Activated naive CD4-positive, alpha-beta T cell treated with anti-CD3 and anti-CD28 coated beads, Interleukin-2, amount 50 U/mL, for 16 hours (primary cell): ENCODE measurements around the gene FAM221B.

Experiments
- DNase-seq: peaks from one replicate; pipeline ENCODE4 v3.0.0-alpha.2; 2020

Gene FAM221B

DNA sequence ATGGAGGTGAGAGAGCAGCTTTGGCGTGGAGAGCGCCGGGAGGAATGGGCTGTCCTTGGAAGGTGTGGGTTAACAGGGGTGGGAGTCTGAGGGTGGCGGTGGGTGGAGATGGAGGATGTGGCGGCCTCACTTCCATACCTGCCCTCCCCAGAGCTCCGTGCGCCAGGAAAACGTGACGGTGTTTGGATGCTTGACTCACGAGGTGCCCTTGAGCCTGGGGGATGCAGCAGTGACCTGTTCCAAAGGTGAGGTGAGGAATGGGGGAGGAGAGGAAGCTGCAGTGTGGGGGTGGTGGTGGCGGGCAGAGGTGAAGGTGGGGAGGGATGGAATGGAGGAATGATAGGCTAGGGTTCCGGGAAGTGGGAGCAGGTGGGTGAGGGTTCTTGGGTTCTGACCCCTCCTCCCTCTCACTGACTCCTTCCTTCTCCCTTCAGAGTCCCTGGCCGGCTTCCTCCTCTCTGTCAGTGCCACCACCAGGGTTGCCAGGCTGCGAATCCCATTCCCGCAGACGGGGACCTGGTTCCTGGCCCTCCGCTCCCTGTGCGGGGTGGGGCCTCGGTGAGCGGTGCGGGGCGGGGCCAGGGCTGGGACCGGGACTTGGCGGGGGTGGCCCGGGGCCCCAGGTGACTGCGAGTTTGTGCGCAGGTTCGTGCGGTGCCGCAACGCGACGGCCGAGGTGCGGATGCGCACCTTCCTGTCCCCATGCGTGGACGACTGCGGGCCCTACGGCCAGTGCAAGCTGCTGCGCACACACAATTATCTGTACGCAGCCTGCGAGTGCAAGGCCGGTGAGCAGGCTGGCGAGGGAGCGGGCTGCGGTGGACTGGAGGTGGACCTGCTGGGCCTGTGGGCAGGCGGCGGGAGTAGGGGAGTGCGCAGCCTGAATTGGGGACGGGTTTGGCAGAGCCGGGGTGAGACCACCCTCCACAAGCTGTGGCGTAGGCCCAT lies 17.6 kb upstream of the FAM221B start:
- DNase-seq = no peak

DNA sequence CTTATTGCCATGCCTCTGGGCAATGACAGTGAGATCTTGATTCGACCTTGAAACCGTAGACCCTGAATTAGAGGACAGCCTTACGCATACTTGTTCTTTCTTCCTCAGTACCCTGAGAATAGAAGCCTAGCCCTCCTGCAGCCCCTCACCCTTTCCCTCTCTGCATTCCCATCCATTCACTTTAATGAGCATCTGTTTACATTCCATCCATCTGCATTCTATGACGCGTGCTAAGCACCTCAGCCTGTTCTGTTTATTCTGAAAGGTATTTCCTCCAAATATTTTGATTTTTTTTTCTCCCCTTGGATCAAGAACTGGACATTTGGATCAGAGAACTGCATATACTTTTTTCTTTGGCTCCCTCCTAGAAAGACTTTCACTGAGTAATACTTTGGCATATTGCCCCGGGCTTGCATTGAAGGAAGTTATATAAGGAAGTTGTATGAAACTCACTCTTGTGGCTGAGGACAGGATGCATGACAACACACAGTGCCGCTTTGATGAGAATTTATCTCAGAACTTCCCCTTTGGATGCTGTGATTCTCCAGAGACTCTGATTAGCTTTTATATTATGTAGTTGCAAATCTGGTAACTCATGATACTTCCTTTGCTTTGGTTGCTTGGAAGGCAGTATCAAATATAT lies 16.2 kb upstream of the FAM221B start:
- no peak for DNase-seq

DNA sequence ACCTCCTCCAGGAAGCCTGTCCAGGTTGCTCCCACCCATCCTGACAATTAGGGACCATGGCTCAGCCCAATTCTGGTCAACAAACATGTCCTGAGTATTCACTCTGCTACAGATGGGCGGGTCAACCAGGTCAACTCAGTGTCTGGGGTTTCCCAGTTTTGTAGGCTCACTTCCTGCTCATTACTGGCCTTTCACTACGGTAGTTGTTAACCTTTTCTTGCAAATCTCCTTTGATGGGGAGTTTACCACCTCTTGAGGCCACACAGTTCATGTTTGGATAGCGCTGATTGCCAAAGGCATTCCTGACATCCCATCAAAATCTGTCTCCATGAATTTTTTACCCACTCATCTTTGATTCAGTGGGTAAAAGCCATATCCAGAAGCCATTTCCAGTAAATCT lies 14.3 kb upstream of the FAM221B start:
- DNase-seq = no peak

DNA sequence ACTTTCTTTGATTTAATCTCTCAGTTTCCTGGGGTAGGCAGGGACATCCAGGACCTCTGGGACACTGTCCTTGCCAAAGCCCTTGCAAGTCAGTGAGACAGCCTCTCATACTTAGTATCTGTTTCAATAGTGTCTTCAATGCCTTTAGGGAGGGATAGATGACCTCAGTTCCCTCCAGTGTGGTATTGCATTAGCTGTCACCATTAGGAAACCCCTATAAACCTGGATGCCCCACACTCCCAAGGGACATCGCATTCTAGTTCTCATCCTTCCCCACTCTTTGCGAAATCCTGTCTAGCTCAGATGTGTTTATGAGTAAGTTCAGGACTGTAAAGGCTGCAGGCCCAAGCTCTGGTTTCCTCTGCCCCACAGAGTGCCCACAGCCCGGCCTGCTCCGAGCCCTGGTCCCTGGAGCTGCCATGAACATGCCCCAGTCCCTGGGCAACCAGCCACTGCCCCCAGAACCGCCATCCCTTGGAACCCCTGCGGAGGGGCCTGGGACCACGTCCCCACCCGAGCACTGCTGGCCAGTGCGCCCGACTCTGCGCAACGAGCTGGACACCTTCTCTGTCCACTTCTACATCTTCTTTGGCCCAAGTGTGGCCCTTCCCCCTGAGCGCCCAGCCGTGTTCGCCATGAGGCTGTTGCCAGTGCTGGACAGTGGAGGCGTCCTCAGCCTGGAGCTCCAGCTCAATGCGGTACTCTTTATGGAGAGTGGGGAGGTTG lies 13.7 kb upstream of the FAM221B start:
- DNase-seq = no peak

DNA sequence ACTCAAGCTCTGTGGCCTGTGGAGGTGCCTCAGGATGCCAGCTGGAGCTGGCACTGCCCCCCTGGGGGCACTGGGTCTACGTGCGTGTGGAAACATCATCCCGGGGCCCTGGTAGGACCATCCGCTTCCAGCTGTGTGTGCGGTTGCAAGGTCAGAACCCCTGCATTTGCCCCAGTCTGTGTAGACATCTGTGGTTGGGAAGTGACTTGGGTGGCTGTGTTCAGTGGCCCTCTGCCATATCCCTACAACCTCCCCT lies 13.0 kb upstream of the FAM221B start:
- no peak for DNase-seq

DNA sequence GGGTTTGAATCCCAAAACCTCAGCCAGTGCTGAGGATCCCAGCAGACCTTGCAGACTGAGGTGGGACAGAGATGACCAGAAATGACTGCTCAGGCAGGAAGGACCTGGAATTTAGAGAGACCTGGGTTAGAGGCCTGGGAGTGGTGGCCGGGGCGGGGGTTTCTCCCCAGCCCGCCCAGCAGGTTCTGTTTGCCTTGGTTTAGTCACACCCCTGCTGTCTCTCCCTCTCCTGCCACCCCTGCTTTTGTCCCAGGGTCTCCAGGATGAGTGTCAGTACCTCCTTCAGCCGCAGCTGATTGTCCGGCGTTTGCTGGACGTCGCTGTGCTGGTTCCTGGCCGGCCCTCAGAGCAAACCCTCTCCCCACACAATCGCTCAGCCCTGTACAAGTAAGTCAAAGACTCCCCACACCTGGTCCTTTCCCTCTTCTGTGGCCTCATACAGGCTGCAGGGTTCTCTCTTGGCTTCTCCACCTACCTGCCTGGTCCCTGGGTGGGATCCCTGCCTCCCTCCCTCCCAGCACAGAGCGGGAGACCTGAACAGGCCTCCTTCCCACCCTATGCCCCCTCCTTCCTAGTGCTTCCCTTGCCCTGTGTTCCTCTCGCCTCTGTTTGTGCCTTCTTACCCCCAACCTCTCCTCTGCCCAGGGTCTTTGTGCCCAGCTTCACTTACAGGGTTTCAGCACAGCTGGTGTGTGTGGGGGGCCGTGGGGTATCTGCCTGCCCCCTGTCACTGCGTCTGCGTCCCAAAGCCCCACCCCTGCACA lies 12.5 kb upstream of the FAM221B start:
- DNase-seq = no peak

DNA sequence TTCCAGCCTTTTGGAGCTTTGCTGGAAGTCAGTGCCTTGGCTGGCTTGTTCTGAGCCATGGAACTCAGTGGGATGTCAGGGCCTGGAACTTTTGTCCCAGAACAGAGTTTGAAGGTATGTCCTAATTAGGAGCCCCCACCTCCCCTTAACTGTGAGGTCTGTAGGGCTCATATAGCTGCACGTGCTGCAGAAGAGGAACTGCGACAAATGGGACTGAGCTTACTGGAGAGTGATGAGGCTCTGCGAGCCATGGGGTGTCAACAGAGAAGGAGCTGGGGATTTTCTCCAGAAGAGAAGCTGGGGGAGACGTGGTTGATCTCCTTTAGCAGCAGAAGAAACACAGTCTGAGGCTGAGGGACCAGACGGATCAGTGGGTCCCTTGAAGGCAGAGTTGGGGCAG lies 11.4 kb upstream of the FAM221B start:
- DNase-seq = no peak

DNA sequence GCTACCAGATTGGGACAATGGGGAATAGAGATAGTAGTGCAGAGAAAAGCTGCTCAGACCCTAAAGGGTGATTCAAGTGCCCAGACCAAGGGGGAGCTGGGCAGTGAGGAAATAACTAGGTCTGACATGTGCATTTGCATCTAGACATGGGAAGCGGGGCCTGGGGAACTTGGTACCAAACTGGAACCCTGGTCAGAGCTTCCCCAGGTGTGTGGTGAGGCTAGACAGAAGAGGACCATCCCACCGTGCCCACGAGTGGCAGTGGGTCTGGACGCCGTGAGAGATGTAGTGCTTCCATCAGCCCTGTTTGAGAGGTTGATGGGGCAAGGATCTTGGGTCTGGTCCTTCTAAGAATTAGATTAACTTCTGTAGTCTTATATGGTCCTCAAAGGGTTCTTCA lies 8.1 kb upstream of the FAM221B start:
- DNase-seq = no peak

DNA sequence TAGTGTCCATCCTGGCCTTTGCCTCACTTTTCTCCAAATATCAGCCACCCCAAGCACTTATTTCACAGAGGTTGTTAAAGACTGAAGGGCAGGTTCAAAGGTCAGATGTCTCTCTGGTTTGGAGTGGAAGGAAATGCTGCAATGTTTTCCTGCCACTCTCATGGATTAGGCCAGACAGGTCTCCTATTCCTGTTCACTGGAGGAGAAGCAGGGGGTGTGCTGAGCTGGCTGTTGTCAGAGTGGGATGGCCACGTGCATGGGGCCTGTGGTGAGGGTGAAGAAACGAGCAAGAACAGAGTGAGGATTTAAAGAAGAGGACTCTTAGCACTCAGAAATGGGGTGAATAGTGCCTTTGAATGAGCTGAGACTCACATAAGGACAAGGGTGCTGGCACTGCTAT lies 7.2 kb upstream of the FAM221B start:
- DNase-seq = no peak

DNA sequence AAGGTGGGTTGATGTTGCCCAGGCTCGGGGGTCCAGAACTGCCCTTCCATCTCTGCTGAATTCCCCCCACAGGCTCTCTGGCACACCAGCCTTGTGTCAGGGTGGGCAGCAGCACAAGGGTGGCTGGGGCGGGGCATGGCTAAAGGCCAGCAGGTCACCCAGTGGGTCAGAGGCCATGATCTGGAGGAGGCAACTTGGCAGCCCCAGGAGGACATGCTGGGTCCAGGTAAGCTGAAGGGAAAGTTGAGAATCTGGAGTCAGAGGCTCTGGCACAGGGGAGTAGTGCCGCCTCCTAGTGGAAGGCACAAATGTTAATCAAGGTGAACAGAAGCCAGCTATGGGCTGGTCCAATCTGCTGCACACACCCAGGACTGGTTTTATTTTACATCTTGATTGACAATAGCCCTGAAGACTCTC lies 6.7 kb upstream of the FAM221B start:
- DNase-seq = no peak

DNA sequence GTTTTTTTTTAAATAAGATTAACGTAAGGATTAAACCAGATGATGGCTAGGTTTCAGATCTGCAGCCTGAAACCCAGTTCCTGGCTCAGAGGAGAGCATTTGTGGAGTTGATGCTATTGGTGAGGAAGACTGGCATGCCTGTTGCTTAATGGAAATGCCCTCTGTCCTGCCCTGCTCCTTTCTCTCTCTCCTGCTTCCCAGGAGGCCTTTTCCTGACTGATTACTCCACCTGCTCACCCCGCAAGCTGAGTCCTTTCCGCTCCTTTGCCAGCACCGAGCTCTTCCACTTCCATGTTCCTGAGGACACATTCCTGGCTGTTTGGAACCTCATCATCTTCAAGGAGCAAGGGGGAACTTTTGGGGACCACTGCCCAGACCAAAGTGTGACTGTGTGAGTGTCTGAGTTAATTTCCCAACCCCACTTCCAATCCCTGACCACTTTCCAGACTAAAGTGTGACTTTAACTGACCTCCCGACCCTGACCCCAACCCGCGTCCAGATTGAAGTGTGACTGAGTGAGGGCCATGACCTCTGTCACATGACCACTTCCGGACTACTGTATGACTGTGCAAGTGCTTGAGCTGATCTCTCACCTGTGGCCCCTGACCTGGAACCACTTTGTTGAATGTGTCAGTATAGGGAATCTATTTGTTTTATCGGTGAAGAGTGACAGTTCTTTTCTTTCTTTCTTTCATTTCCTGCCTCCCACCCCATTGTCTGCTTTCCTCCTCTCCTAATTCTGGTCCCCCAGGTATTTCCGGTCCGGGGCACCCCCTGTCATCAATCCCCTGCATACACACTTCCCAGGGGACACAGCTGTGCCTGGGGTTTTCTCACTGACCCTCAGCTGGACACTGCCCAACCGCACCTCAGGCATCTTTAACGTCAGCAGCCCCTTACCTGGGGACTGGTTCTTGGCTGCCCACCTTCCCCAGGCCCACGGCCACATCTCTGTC lies 6.0 kb upstream of the FAM221B start:
- no peak for DNase-seq

DNA sequence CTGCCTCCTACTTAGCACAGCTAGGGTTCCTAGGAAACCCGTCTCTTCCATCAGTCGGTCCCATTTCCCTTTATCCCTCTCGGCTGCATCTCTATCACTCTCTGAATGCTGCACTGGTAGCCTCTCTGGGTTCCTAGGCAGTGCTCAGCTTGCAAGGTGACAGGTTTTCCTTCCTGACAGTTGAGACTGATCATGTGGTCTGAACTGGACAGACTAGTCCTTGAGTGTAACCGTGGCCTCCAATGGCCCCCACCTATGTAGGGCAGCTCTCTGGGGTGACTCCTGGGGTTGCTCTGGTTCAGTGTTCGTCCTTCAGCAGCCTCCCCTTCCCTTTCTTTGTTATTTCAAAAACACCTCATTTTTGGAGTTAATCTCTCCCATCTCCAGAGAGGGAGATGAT lies 4.3 kb upstream of the FAM221B start:
- DNase-seq = no peak

DNA sequence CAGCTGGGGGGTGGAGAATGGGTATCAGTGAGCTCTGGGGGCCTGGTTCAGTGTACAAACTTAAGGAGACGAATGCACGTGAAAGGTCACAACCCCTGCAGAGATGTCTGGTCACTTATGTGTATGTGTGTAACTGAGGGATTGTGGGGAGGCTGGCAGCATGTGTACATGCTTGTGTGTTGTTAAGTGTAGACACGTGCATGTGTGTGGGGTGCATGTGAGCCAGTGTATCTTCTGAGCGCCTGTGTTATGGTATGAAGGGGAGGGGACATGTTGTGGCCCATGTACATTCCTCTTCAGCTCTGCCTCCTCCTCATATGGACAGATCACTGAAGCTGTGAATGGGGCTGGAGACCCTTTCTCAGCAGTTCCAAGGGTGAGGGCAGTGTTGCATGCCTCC lies 2.5 kb upstream of the FAM221B start:
- no peak for DNase-seq

DNA sequence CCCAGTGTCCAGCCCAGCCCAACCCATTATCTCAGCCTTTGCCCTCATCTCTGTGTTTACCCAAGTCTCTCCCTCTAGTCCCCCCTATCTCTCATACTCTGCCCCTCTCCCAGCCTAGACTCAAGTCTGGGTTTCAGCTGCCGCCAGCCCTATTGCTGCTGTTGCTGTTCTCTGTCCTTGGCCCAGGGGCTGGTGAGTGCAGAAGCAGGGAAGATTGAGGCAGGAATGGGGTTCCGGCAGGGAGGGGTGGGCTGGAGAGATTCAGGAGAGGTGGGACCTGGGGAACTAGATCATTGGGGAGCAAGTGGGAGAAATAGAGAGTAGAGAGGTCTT lies 1.2 kb upstream of the FAM221B start:
- no peak for DNase-seq

DNA sequence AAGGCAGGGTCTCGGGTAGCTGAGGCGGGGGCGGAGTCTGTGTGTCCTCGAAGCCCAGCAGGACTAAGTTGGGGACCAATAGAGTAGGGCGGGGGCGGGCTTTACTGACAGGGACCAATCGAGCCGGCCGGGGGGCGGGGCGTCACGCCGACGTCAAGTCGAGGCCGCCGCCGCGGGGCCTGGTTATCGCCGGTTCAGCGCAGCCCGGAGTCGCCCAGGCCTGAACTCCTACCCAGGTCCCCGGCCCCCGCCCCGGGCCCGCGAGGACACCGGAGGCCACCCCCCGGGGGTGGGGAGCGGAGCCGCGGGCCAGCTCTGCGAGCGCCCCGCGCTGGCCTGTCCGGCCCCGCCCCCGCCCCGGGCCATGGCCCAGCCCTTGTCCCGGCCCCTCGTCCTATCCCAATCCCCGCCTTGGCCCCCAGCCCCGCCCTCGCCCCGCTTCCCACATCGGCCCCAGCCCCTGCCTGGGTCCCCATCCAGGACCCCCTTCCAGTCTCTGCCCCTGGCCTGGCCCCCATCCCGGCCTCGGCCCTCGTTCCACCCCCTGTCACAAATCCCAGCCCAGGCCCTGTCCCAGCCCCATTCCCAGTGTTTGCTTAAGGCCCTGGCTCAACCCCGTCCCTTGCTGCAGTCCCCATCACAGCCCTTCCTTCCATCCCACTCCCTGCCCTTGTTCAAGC lies 692 bp upstream of the FAM221B start, which contains the start of gene TMEM8B:
Gene TMEM8B (plus strand): TSS at position 145 of the 680 bp plus-strand sequence. CDS start 220 bp downstream, at position 365.
- peak; percentile 97 for DNase-seq

DNA sequence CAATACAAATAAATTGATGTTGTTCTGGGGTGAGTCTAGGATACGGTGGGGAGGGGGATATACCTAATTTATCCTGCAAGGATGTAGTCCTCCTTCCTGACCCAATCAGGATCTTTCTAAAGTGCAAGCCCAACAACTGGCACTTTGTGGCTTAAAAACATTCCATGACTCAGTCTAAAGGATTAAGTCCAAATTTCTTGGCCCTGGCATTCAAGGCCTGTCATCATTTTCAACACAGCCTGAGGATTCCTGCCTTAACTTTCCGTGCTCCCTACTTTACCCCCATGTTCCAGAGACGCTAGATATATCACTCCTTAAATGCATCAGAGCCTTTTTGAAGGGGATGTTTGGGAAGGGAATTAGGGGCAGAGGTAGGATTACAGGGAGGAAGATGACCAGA lies 1.0 kb downstream of the FAM221B start:
- DNase-seq = no peak

DNA sequence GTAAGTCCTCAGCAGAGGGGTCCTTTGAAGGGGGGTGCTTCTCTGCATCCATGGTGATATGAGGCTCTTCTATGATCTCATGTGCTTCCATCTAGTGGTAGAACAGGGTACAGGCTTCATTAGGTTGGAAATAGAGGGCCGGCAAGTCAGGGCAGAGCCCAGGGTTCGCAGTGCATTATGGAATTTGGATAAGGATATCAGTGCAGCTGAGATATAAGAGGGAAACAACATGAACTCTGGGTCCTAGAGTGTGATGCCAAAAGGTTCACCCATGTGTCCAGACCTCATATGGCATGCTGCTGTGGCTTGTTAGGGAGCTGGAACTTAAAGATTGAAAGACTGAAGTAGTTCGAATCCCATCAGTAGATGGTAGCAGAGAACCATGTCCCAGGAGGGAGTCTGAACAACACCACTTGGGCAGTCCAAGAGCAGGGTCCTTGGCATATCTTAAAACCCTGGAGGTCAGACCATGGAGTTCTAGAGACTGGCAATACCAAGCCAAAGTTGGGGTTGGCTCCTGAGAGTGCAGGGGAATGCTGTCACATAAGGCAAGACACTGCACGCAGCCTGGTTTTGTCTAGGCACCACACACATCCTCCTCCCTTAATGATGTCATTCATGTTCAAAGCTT lies 2.3 kb downstream of the FAM221B start:
- peak; percentile 24 for DNase-seq

DNA sequence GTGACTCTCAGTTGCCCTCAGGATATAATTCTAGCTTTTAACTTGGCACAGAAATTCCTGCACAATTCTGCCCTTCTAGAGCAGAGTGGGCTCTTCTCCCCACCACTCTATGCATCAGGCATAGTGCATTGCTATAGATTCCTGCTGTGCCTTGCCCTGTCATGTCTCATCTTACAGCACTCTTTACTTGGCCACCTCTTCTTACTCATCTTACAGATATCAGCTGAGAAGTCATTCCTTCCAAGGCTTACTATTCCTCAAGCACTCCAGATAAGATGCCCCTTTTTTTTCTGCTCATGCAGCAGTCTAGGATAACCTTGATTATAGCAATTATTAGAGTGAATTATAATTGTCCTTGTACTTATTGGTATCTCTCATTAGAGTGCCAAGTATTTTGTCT lies 5.6 kb downstream of the FAM221B start:
- DNase-seq = no peak

DNA sequence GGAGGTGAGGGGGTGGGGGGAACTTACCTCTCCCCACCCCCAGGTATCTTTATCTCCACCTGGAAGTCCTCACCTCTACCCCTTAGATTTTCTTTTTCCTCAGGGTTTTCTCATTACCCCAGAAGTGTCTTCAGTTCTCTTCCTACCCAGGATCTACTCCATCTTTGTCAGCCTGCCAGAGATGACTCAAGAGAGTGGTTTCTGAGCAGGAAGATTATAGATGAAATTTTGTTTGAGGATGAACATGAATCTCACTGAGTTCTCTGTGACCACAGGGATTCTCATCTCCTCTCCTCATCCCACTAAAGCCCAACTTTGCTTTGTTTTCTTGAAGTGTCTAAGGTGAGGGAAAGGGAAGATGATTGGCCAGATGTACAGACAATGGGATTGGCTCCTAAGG lies 8.5 kb downstream of the FAM221B start:
- no peak for DNase-seq

DNA sequence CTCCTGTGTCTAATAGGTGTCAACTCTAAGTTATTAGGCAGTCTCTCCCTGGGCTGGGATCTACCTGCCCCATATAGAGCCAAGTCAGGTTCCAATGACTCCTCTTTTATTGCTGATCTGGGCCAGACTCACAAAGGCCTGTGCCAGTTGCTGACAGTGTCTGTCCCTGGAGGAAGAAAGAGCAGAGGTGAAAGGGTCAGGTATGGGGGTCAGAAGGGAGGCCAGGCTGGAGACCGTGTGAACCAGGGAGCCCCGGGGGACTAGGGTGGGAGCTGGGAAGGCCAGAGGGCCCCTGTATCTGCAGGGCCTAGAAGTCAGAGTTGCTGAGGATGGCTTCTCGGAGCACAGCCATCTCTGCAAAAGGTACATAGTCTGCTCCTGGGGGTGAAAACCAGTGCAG lies 10.2 kb downstream of the FAM221B start:
- DNase-seq = no peak

DNA sequence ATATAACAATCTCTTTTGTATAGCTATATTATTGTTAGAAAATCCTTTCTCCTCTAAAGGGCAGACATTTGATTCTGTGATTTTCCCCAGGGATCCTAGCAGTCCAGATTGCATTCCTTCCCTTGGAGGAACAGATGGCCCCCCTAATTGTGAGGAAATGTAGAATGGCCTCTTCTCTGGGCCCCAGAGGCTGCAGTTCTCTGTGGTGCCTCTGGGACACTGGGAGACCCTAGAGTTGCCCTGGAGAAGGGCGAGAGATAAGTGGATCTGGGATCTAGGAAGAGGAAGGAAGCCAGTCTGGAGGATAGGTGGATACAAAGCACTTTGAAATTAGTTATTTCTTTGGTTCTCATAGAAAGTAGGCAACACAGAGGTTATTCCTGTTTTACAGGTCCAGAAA lies 11.8 kb downstream of the FAM221B start:
- DNase-seq = no peak
